Measurements from ENCODE around the gene BAAT.
"Not testable (repeated sequence)": the region's sequence is repeated elsewhere in the genome, so short reads cannot be mapped to it uniquely, and the experiment has no call there.

Gene BAAT

GRCh38 chr9:101352892-101353463 is 31.8 kb downstream of the BAAT start:
- no peaks in the 10 kb centered on the region for H3K27me3 ChIP-seq (ENCODE audit: control insufficient read depth in 5 of 5, insufficient read depth in 4 of 5, low read length in 5 of 5)
- H3K4me3 ChIP-seq (ENCODE audit: low read depth in 1 of 5, low read length in 5 of 5) = no peak overlapping the region
- H3K36me3 ChIP-seq (ENCODE audit: control insufficient read depth in 5 of 5, insufficient read depth in 5 of 5, low read length in 5 of 5) = no peaks in the 10 kb centered on the region
- no peaks in the 10 kb centered on the region for H3K4me1 ChIP-seq (ENCODE audit: control insufficient read depth in 5 of 5, insufficient read depth in 5 of 5, low read length in 5 of 5)
- H3K9me3 ChIP-seq (ENCODE audit: control insufficient read depth in 5 of 5, low read length in 5 of 5) = no peaks in the 10 kb centered on the region
- H3K27ac ChIP-seq (ENCODE audit: low read depth, low read length) = no peak overlapping the region
- H3K9ac ChIP-seq (ENCODE audit: low read length in 5 of 5) = no peak overlapping the region

- Histone ChIP-seq H3K27me3 (ENCODE audit: control insufficient read depth in 5 of 5, insufficient read depth in 4 of 5, low read length in 5 of 5) (no peaks in the 10 kb centered on the region), H3K27ac (ENCODE audit: low read depth, low read length) (no peak overlapping the region), H3K36me3 (ENCODE audit: control insufficient read depth in 5 of 5, insufficient read depth in 5 of 5, low read length in 5 of 5) (no peaks in the 10 kb centered on the region), H3K9me3 (ENCODE audit: control insufficient read depth in 5 of 5, low read length in 5 of 5) (no peaks in the 10 kb centered on the region), H3K4me3 (ENCODE audit: low read depth in 1 of 5, low read length in 5 of 5) (no peak overlapping the region), H3K4me1 (ENCODE audit: control insufficient read depth in 5 of 5, insufficient read depth in 5 of 5, low read length in 5 of 5) (no peaks in the 10 kb centered on the region), H3K9ac (ENCODE audit: low read length in 5 of 5) (no peak overlapping the region)
Observed at GRCh38 chr9:101350285-101350684, 34.5 kb downstream of the BAAT start.

DNA sequence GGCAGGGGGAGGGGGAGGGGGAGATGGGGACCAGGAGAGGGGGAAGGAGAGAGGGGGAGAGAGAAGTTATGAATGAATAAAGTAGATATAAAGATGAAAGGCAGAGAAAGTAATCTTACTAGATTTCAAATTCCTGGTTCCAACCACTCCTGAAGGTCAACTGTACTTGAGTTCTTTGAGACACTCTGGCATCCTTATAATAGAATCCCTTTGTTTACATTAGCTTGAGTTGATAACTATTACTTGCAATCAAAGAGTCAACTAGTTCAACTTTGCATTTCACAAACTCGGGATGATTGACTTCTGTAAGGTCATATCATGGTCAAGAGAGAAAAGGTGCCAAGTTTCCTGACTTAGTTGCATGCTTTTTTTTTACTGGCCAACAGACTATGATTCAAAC is 42.2 kb downstream of the BAAT start:
- no peaks in the 10 kb centered on the region for H3K9me3 ChIP-seq (ENCODE audit: control insufficient read depth in 5 of 5, low read length in 5 of 5)
- H3K36me3 ChIP-seq (ENCODE audit: control insufficient read depth in 5 of 5, insufficient read depth in 5 of 5, low read length in 5 of 5) = no peaks in the 10 kb centered on the region
- no peak overlapping the region for H3K9ac ChIP-seq (ENCODE audit: low read length in 5 of 5)
- no peak overlapping the region for H3K27ac ChIP-seq (ENCODE audit: low read depth, low read length)
- no peaks in the 10 kb centered on the region for H3K4me1 ChIP-seq (ENCODE audit: control insufficient read depth in 5 of 5, insufficient read depth in 5 of 5, low read length in 5 of 5)
- no peaks in the 10 kb centered on the region for H3K27me3 ChIP-seq (ENCODE audit: control insufficient read depth in 5 of 5, insufficient read depth in 4 of 5, low read length in 5 of 5)
- no peak overlapping the region for H3K4me3 ChIP-seq (ENCODE audit: low read depth in 1 of 5, low read length in 5 of 5)

DNA sequence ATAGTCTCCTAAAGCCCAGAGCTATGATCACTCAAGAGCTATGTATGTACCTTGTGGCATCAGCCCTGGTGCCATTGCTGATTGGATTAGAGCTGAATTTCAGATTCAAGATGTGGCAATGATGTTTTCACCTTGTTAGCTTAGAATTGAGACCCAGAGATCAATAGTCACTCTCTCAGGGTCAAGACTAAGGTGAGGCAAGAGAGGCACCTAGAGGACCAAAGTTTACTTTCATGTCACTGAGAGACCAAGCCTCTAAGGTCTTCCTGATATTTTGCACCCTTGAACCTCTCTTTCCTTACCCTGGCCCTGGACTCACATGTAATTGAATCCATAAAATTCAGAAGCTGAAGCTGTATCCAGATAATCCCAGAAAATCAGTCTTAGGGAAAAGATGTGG is 42.8 kb downstream of the BAAT start:
- Histone ChIP-seq H3K36me3 (ENCODE audit: control insufficient read depth in 5 of 5, insufficient read depth in 5 of 5, low read length in 5 of 5) (no peaks in the 10 kb centered on the region), H3K27ac (ENCODE audit: low read depth, low read length) (no peak overlapping the region), H3K4me3 (ENCODE audit: low read depth in 1 of 5, low read length in 5 of 5) (no peak overlapping the region), H3K9ac (ENCODE audit: low read length in 5 of 5) (no peak overlapping the region), H3K4me1 (ENCODE audit: control insufficient read depth in 5 of 5, insufficient read depth in 5 of 5, low read length in 5 of 5) (no peaks in the 10 kb centered on the region), H3K9me3 (ENCODE audit: control insufficient read depth in 5 of 5, low read length in 5 of 5) (no peaks in the 10 kb centered on the region), H3K27me3 (ENCODE audit: control insufficient read depth in 5 of 5, insufficient read depth in 4 of 5, low read length in 5 of 5) (no peaks in the 10 kb centered on the region)

GRCh38 chr9:101337237-101337636 is 47.6 kb downstream of the BAAT start:
- H3K4me1 ChIP-seq (ENCODE audit: control insufficient read depth in 5 of 5, insufficient read depth in 5 of 5, low read length in 5 of 5) = no peaks in the 10 kb centered on the region
- H3K27me3 ChIP-seq (ENCODE audit: control insufficient read depth in 5 of 5, insufficient read depth in 4 of 5, low read length in 5 of 5) = no peaks in the 10 kb centered on the region
- no peaks in the 10 kb centered on the region for H3K36me3 ChIP-seq (ENCODE audit: control insufficient read depth in 5 of 5, insufficient read depth in 5 of 5, low read length in 5 of 5)
- no peak overlapping the region for H3K9ac ChIP-seq (ENCODE audit: low read length in 5 of 5)
- H3K9me3 ChIP-seq (ENCODE audit: control insufficient read depth in 5 of 5, low read length in 5 of 5) = no peaks in the 10 kb centered on the region
- no peak overlapping the region for H3K4me3 ChIP-seq (ENCODE audit: low read depth in 1 of 5, low read length in 5 of 5)
- no peak overlapping the region for H3K27ac ChIP-seq (ENCODE audit: low read depth, low read length)

DNA sequence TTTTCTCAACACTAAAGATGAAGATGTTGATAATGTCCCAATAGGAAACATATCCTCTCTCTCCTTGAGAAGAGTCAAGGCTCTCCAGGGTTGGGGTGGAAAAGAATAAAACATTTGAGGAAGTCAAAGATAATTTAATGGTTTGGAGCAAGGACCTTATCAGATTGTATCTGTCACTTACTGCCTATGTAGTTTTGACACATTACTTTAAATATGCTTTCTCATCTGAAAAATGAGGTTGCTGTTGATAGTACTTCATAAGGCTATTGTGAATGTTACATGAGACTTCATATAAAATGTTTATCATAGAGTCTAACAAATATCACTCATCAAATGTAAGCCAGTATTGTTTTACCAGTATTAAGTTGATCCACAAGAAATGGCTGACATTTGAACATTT is 48.7 kb downstream of the BAAT start:
- H3K36me3 ChIP-seq (ENCODE audit: control insufficient read depth in 5 of 5, insufficient read depth in 5 of 5, low read length in 5 of 5) = no peaks in the 10 kb centered on the region
- no peaks in the 10 kb centered on the region for H3K4me1 ChIP-seq (ENCODE audit: control insufficient read depth in 5 of 5, insufficient read depth in 5 of 5, low read length in 5 of 5)
- H3K4me3 ChIP-seq (ENCODE audit: low read depth in 1 of 5, low read length in 5 of 5) = no peak overlapping the region
- H3K27ac ChIP-seq (ENCODE audit: low read depth, low read length) = no peak overlapping the region
- no peaks in the 10 kb centered on the region for H3K27me3 ChIP-seq (ENCODE audit: control insufficient read depth in 5 of 5, insufficient read depth in 4 of 5, low read length in 5 of 5)
- no peaks in the 10 kb centered on the region for H3K9me3 ChIP-seq (ENCODE audit: control insufficient read depth in 5 of 5, low read length in 5 of 5)
- no peak overlapping the region for H3K9ac ChIP-seq (ENCODE audit: low read length in 5 of 5)

DNA sequence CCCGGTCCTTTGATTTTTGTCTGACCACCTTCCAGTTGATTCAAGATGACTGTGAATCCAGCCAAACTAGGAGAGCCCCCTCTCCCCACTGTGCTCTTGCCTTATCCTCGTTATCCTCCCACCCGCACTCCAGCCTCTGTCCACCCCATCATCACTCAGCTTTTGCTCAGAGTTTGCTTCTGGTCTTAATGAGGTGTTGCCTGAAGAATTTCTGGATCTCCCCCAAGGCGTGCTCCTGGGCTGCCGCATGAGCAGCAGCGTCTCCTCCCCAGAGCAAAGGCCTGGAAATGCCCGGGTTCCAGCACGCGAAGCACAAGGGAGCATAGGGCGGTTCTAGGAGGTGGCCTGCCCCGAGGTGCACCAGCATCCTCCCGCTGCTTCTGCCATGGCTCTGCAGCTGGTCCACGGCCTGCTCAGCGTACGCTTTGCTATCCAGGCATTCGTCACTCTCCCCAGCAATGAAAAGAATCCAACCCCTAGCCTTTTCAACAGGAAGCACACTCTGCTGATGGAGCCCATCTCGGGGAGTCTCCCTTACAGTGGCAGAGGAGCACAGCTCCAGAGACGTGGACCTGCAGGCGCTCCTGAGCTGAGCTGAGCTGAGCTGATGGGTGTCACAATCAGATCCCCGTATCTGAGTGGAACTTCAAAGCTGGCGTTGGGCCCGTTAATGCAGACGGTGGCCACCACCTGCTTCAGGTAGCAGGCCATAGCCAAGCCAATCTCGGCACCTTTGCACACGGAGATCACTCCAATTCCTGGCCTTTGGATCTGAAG is 50.7 kb downstream of the BAAT start:
- H3K4me3 ChIP-seq (ENCODE audit: low read depth in 1 of 5, low read length in 5 of 5) = no peak overlapping the region
- no peaks in the 10 kb centered on the region for H3K36me3 ChIP-seq (ENCODE audit: control insufficient read depth in 5 of 5, insufficient read depth in 5 of 5, low read length in 5 of 5)
- no peaks in the 10 kb centered on the region for H3K4me1 ChIP-seq (ENCODE audit: control insufficient read depth in 5 of 5, insufficient read depth in 5 of 5, low read length in 5 of 5)
- H3K9me3 ChIP-seq (ENCODE audit: control insufficient read depth in 5 of 5, low read length in 5 of 5) = no peaks in the 10 kb centered on the region
- no peak overlapping the region for H3K27ac ChIP-seq (ENCODE audit: low read depth, low read length)
- no peaks in the 10 kb centered on the region for H3K27me3 ChIP-seq (ENCODE audit: control insufficient read depth in 5 of 5, insufficient read depth in 4 of 5, low read length in 5 of 5)
- no peak overlapping the region for H3K9ac ChIP-seq (ENCODE audit: low read length in 5 of 5)

GRCh38 chr9:101333490-101333889 is 51.3 kb downstream of the BAAT start:
- Histone ChIP-seq H3K36me3 (ENCODE audit: control insufficient read depth in 5 of 5, insufficient read depth in 5 of 5, low read length in 5 of 5) (no peaks in the 10 kb centered on the region), H3K9me3 (ENCODE audit: control insufficient read depth in 5 of 5, low read length in 5 of 5) (no peaks in the 10 kb centered on the region), H3K27me3 (ENCODE audit: control insufficient read depth in 5 of 5, insufficient read depth in 4 of 5, low read length in 5 of 5) (no peaks in the 10 kb centered on the region), H3K27ac (ENCODE audit: low read depth, low read length) (no peak overlapping the region), H3K4me1 (ENCODE audit: control insufficient read depth in 5 of 5, insufficient read depth in 5 of 5, low read length in 5 of 5) (no peaks in the 10 kb centered on the region), H3K4me3 (ENCODE audit: low read depth in 1 of 5, low read length in 5 of 5) (no peak overlapping the region), H3K9ac (ENCODE audit: low read length in 5 of 5) (no peak overlapping the region)

DNA sequence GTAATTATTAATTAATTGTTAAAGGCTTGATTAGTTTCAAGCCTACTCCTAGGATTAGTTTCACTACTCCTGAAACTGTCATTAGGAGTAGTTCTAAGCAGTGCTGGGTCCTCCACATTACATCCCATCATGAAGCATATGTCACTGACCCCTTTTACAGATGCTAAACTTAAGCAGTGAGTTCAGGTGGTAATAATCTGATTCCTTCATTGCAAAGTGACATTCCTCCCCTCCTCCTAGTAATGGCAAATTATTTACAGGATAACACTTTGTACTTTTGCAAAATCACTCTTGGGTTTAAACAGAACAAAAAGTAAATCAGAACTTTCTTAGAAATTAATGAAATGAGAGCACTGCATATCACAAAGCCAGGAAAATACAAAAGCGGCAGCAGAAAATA is 52.4 kb downstream of the BAAT start:
- Histone ChIP-seq H3K36me3 (ENCODE audit: control insufficient read depth in 5 of 5, insufficient read depth in 5 of 5, low read length in 5 of 5) (no peaks in the 10 kb centered on the region), H3K4me1 (ENCODE audit: control insufficient read depth in 5 of 5, insufficient read depth in 5 of 5, low read length in 5 of 5) (peaks cover 0 to under 1% (median 0%) of the 10 kb centered on the region in 5 donors), H3K27ac (ENCODE audit: low read depth, low read length) (no peak overlapping the region), H3K4me3 (ENCODE audit: low read depth in 1 of 5, low read length in 5 of 5) (no peak overlapping the region), H3K9ac (ENCODE audit: low read length in 5 of 5) (no peak overlapping the region), H3K27me3 (ENCODE audit: control insufficient read depth in 5 of 5, insufficient read depth in 4 of 5, low read length in 5 of 5) (no peaks in the 10 kb centered on the region), H3K9me3 (ENCODE audit: control insufficient read depth in 5 of 5, low read length in 5 of 5) (no peaks in the 10 kb centered on the region)

DNA sequence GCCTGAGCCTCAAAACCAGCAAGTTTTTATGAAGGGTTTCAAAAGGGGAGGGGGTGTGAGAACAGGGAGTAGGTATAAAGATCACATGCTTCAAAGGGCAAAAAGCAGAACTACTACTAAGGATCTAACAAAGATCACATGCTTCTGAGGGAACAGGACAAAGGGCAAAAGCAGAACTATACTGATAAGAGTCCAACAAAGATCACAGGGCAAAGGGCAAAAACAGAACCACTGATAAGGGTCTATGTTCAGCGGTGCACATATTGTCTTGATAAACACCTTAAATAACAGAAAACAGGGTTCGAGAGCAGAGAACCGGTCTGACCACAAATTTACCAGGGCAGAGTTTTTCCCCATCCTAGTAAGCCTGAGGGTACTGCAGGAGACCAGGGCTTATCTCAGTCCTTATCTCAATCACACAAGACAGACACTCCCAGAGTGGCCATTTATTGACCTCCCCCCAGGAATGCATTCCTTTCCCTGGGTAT is 57.3 kb downstream of the BAAT start:
- H3K9me3 ChIP-seq (ENCODE audit: control insufficient read depth in 5 of 5, low read length in 5 of 5); H3K27me3 ChIP-seq (ENCODE audit: control insufficient read depth in 5 of 5, insufficient read depth in 4 of 5, low read length in 5 of 5); H3K9ac ChIP-seq (ENCODE audit: low read length in 5 of 5); H3K27ac ChIP-seq (ENCODE audit: low read depth, low read length); H3K36me3 ChIP-seq (ENCODE audit: control insufficient read depth in 5 of 5, insufficient read depth in 5 of 5, low read length in 5 of 5); H3K4me3 ChIP-seq (ENCODE audit: low read depth in 1 of 5, low read length in 5 of 5): not testable (repeated sequence)
- H3K4me1 ChIP-seq (ENCODE audit: control insufficient read depth in 5 of 5, insufficient read depth in 5 of 5, low read length in 5 of 5) = peaks cover 0 to 16% (median 5%) of the 10 kb centered on the region in 5 donors

Measured in subcutaneous abdominal adipose tissue (tissue), 5 donors.